H1 (cell line): ENCODE results near the gene SCGB1D4. TPM values are rescaled to one million over a fixed set of nuclear protein-coding genes. Genes with fewer than 3 reads are reported as not detected.

Source experiments
- CTCF ChIA-PET: fragments of 300-600 bp; sonication (Branson Sonifier 250); formaldehyde crosslinking; loops from one replicate; lab custom pipeline; 2021; ENCODE audit not compliant: partially characterized antibody; lab: Charles Lee
- POLR2A ChIA-PET: fragments of 300-600 bp; sonication (Branson Sonifier 250); formaldehyde crosslinking; loops from one replicate; lab custom pipeline; 2021; ENCODE audit warnings: inconsistent platforms; ENCODE audit not compliant: partially characterized antibody; lab: Charles Lee
- DNase-seq, 2 experiments: peaks; one replicate each; pipeline versions ENCODE4 v3.0.0 to v3.0.0-alpha.2; 2010 to 2022; ENCODE audit warnings: low spot score in 2 of 2, low read depth in 1 of 2, mixed read lengths in 1 of 2
- FAIRE-seq: peaks from 2 replicates; lab custom pipeline; 2011; peaks lifted over from hg19 to GRCh38; lab: Jason Lieb, UNC
- H2AFZ ChIP-seq: 2 replicates; pipeline ENCODE4 v1.8.1; 2012; ENCODE audit warnings: low read length, inconsistent platforms
- H2AK5ac ChIP-seq: 2 replicates; pipeline ENCODE4 v1.6.1; 2013; ENCODE audit warnings: low read depth, low read length
- H2BK120ac ChIP-seq: replicated peaks from 2 replicates; pipeline ENCODE3; 2013; ENCODE audit warnings: low read depth, low read length, inconsistent platforms
- H2BK12ac ChIP-seq: 2 replicates; pipeline ENCODE4 v1.6.1; 2013; ENCODE audit warnings: low read depth, low read length
- H2BK15ac ChIP-seq: 2 replicates; pipeline ENCODE4 v1.6.1; 2013; ENCODE audit warnings: low read length
- H2BK20ac ChIP-seq: 2 replicates; pipeline ENCODE4 v1.6.1; 2013; ENCODE audit warnings: low read length
- H2BK5ac ChIP-seq: 2 replicates; pipeline ENCODE4 v1.6.1; 2013; ENCODE audit warnings: low read depth, low read length
- H3K14ac ChIP-seq: 2 replicates; pipeline ENCODE4 v1.6.1; 2013; ENCODE audit warnings: inconsistent platforms; ENCODE audit not compliant: insufficient read length
- H3K18ac ChIP-seq: 2 replicates; pipeline ENCODE4 v1.6.1; 2013; ENCODE audit warnings: low read length; ENCODE audit errors: extremely low read depth
- H3K23ac ChIP-seq: 2 replicates; pipeline ENCODE4 v1.6.1; 2013; ENCODE audit warnings: inconsistent platforms; ENCODE audit not compliant: insufficient read length
- H3K23me2 ChIP-seq: 2 replicates; pipeline ENCODE4 v1.6.1; 2013; ENCODE audit warnings: low read depth, low read length
- H3K27ac ChIP-seq: 2 replicates; pipeline ENCODE4 v1.6.1; 2011; ENCODE audit warnings: low read depth, low read length, inconsistent platforms
- H3K27me3 ChIP-seq, 4 experiments: replicated peaks in 1 of 4; 1 replicate in 1 of 4; 2 replicates in 3 of 4; pipeline versions ENCODE4 v1.6.1 to v1.8.1; 2011 to 2013; ENCODE audit warnings: low read length in 3 of 4, mild to moderate bottlenecking in 3 of 4, inconsistent platforms in 2 of 4, mixed read lengths in 2 of 4, moderate library complexity in 1 of 4; ENCODE audit not compliant: control insufficient read depth in 3 of 4, insufficient read depth in 3 of 4; ENCODE audit errors: extremely low read depth in 1 of 4
- H3K36me3 ChIP-seq, 4 experiments: 2 replicates each; pipeline versions ENCODE4 v1.6.1 to v1.8.1; 2011 to 2013; ENCODE audit warnings: mild to moderate bottlenecking in 4 of 4, low read length in 3 of 4, moderate library complexity in 2 of 4, control low read depth in 1 of 4, inconsistent platforms in 1 of 4; ENCODE audit not compliant: insufficient read depth in 4 of 4, control insufficient read depth in 2 of 4
- H3K4ac ChIP-seq: replicated peaks from 2 replicates; pipeline ENCODE3; 2013; ENCODE audit warnings: low read length, low read depth, mixed read lengths, inconsistent platforms; ENCODE audit not compliant: insufficient read length
- H3K4me1 ChIP-seq, 4 experiments: replicated peaks in 1 of 4; 1 replicate in 1 of 4; 2 replicates in 3 of 4; pipeline versions ENCODE4 v1.6.1 to v1.8.1; 2011 to 2013; ENCODE audit warnings: low read length in 3 of 4, inconsistent platforms in 2 of 4, mixed read lengths in 1 of 4; ENCODE audit not compliant: insufficient read depth in 4 of 4, control insufficient read depth in 3 of 4
- H3K4me2 ChIP-seq, 2 experiments: 2 replicates each; pipeline versions ENCODE4 v1.6.1 to v1.8.1; 2011 to 2013; ENCODE audit warnings: low read depth in 2 of 2, low read length in 2 of 2, control low read depth in 1 of 2, inconsistent platforms in 1 of 2, mild to moderate bottlenecking in 1 of 2; ENCODE audit not compliant: insufficient read depth in 1 of 2
- H3K4me3 ChIP-seq, 4 experiments: fragments of 200-600, 300-600 bp in 1 of 4; sonication (generic), shearing (Covaris generic), sonication (Bioruptor Twin) in 1 of 4; 2 replicates each; pipeline versions ENCODE4 v1.5.1 to v1.8.1; 2011 to 2016; ENCODE audit warnings: low read length in 4 of 4, low read depth in 3 of 4, control low read depth in 2 of 4, inconsistent platforms in 2 of 4, mild to moderate bottlenecking in 2 of 4, mixed read lengths in 1 of 4, moderate library complexity in 1 of 4; ENCODE audit not compliant: insufficient read depth in 2 of 4; ENCODE audit errors: extremely low read depth in 1 of 4
- H3K56ac ChIP-seq: replicated peaks from 2 replicates; pipeline ENCODE3; 2013; ENCODE audit warnings: low read depth, mild to moderate bottlenecking, mixed read lengths, low read length, inconsistent platforms; ENCODE audit not compliant: insufficient read length
- H3K79me1 ChIP-seq: 2 replicates; pipeline ENCODE4 v1.6.1; 2013; ENCODE audit warnings: low read depth, low read length, control low read depth
- H3K79me2 ChIP-seq, 2 experiments: 2 replicates each; pipeline versions ENCODE4 v1.6.1 to v1.8.1; 2012 to 2013; ENCODE audit warnings: low read length in 2 of 2, mild to moderate bottlenecking in 2 of 2, inconsistent platforms in 1 of 2; ENCODE audit not compliant: insufficient read depth in 2 of 2, control insufficient read depth in 1 of 2
- H3K9ac ChIP-seq, 4 experiments: replicated peaks in 1 of 4; 1 replicate in 1 of 4; 2 replicates in 3 of 4; pipeline versions ENCODE4 v1.6.1 to v1.8.1; 2011 to 2013; ENCODE audit warnings: low read depth in 3 of 4, low read length in 3 of 4, control low read depth in 2 of 4, mild to moderate bottlenecking in 2 of 4, moderate library complexity in 2 of 4, inconsistent platforms in 1 of 4; ENCODE audit errors: extremely low read depth in 1 of 4
- H3K9me3 ChIP-seq, 2 experiments: 2 replicates each; pipeline versions ENCODE4 v1.6.1 to v1.8.1; 2012 to 2013; ENCODE audit warnings: mild to moderate bottlenecking in 2 of 2, moderate library complexity in 2 of 2, control low read depth in 1 of 2, inconsistent platforms in 1 of 2, low read depth in 1 of 2, low read length in 1 of 2, mixed read lengths in 1 of 2; ENCODE audit not compliant: insufficient read depth in 2 of 2
- H4K20me1 ChIP-seq, 2 experiments: replicated peaks in 1 of 2; 2 replicates each; pipeline versions ENCODE3 to v1.8.1; 2011 to 2013; ENCODE audit warnings: inconsistent platforms in 2 of 2, low read length in 2 of 2, mild to moderate bottlenecking in 1 of 2; ENCODE audit not compliant: insufficient read depth in 2 of 2, control insufficient read depth in 1 of 2
- H4K5ac ChIP-seq: 2 replicates; pipeline ENCODE4 v1.6.1; 2013; ENCODE audit warnings: low read length, low read depth, mixed read lengths, inconsistent platforms; ENCODE audit not compliant: insufficient read length
- H4K8ac ChIP-seq: 2 replicates; pipeline ENCODE4 v1.8.0; 2013; ENCODE audit warnings: mild to moderate bottlenecking, moderate library complexity, low read length, inconsistent platforms; ENCODE audit not compliant: insufficient read depth; ENCODE audit errors: extremely low read depth
- H4K91ac ChIP-seq: replicated peaks from 2 replicates; pipeline ENCODE3; 2013; ENCODE audit warnings: low read length, mixed read lengths, inconsistent platforms; ENCODE audit not compliant: insufficient read length
- CBX8 ChIP-seq: fragments of 300-800, 300-1000 bp; sonication (generic); IDR thresholded peaks from 2 replicates; pipeline ENCODE4 v1.7.1; 2016; ENCODE audit warnings: low read depth, low read length, borderline replicate concordance
- JUN ChIP-seq: IDR thresholded peaks from 2 replicates; pipeline ENCODE4 v1.6.1; 2011; ENCODE audit warnings: low read depth, mild to moderate bottlenecking, improper control_type of control experiment, low read length
- JUND ChIP-seq: IDR thresholded peaks from 2 replicates; pipeline ENCODE4 v1.6.1; 2011; ENCODE audit warnings: mild to moderate bottlenecking, improper control_type of control experiment, low read length
- PHF8 ChIP-seq: fragments of 200-600 bp; sonication (generic); conservative IDR thresholded peaks from 2 replicates; pipeline ENCODE4 v1.7.1; 2012; ENCODE audit warnings: low read depth, mild to moderate bottlenecking, inconsistent platforms, low read length, moderate library complexity
- POLR2A ChIP-seq, 2 experiments: IDR thresholded peaks; 1 replicate in 1 of 2; 2 replicates in 1 of 2; pipeline ENCODE4 v1.6.1; 2011; ENCODE audit warnings: low read depth in 2 of 2, low read length in 2 of 2, mild to moderate bottlenecking in 2 of 2; ENCODE audit errors: control extremely low read depth in 1 of 2
- RFX5 ChIP-seq: IDR thresholded peaks from 2 replicates; pipeline ENCODE4 v1.6.1; 2011; ENCODE audit warnings: low read depth, low read length, improper control_type of control experiment, borderline replicate concordance
- SAP30 ChIP-seq: fragments of 300-600 bp; sonication (generic); IDR thresholded peaks from 2 replicates; pipeline ENCODE4 v1.7.1; 2012; ENCODE audit warnings: low read length, moderate library complexity, mild to moderate bottlenecking, inconsistent platforms; ENCODE audit not compliant: insufficient read depth, insufficient replicate concordance
- SP2 ChIP-seq: IDR thresholded peaks from 2 replicates; pipeline ENCODE4 v1.6.1; 2012; ENCODE audit warnings: mild to moderate bottlenecking, low read length, inconsistent platforms
- TEAD4 ChIP-seq: IDR thresholded peaks from 2 replicates; pipeline ENCODE4 v1.6.1; 2012; ENCODE audit warnings: low read depth, low read length, inconsistent platforms, mixed read lengths
- WGBS, 2 experiments: shearing (Covaris generic) in 1 of 2; methylation state at CpG; one replicate each; pipeline versions ENCODE4 v1.1.6 to v1.1.7; 2013 to 2015; ENCODE audit warnings: low lambda C conversion rate in 2 of 2, mixed read lengths in 2 of 2, inconsistent platforms in 1 of 2, low coverage in 1 of 2, missing lambda C conversion rate in 1 of 2; ENCODE audit not compliant: insufficient replicate concordance in 2 of 2, insufficient coverage in 1 of 2, insufficient read length in 1 of 2; ENCODE audit errors: extremely low coverage in 1 of 2, missing lambda C conversion rate in 1 of 2; 5-methylcytosine and 5-hydroxymethylcytosine counted together
- polyA plus RNA-seq, 7 experiments: library from polyadenylated mRNA; depleted of rRNA in 3 of 7; stranded (reverse) in 5 of 7; unstranded in 2 of 7; fragments of >200 nt in 5 of 7; fragments of 200-250 nt in 2 of 7; gene quantifications; 1 replicate in 5 of 7; 2 replicates in 1 of 7; 4 replicates in 1 of 7; pipeline versions ENCODE4 v1.2.1 to v1.2.3, GENCODE V29; 2011 to 2013; ENCODE audit warnings: missing spikeins in 2 of 7, mixed read lengths in 2 of 7
- total RNA-seq: library from RNA; stranded (reverse); fragmentation: NEBNext Ultra II Directional; extraction: Animal tissue kit (Norgen Biotek cat#: 25700); gene quantifications from 2 replicates; pipeline ENCODE4 v1.2.1, GENCODE V29; 2021
- TF ChIP-seq, protein P1 (sequence below): IDR thresholded peaks from 2 replicates; pipeline ENCODE4 v1.6.1; 2012; ENCODE audit warnings: inconsistent platforms
- TF ChIP-seq, protein P2 (sequence below): IDR thresholded peaks from 2 replicates; pipeline ENCODE4 v1.6.1; 2012; ENCODE audit warnings: low read length, inconsistent platforms
- TF ChIP-seq, protein P3 (sequence below): IDR thresholded peaks from 2 replicates; pipeline ENCODE4 v1.6.1; 2012; ENCODE audit warnings: inconsistent platforms

Gene SCGB1D4
- total and polyA plus RNA-seq, 2 of the 8 experiments (the other 6 are each of a cell fraction or from before 2014, with no cell fraction given), result not detected

DNA sequence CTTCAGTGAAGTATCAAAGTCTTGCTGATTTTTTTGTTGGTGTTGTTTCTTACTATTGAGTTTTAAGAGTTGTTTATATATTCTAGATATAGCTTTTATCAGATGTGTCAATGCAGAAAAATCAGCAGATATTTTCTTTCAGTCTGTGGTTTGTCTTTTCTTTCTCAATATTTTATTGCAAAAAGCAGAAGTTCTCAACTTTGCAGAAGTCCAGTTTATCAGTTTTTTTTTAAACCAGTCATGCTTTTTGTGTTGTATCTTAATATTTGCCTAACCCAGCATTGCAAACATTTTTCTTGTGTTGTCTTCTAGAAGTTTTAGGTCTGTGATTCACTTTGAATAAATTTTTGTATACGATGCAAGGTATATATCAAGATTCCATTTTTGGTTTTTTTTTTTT, 45.3 kb upstream of the SCGB1D4 start:
- no peak overlapping the region for H2AFZ ChIP-seq
- no peaks in the 10 kb centered on the region for H4K20me1 ChIP-seq
- no peak overlapping the region for H3K18ac ChIP-seq
- no peak overlapping the region for H4K5ac ChIP-seq
- no peak overlapping the region for H3K56ac ChIP-seq
- H4K91ac ChIP-seq, result no peak overlapping the region
- no peak overlapping the region for H2BK15ac ChIP-seq
- no peak overlapping the region for H3K9ac ChIP-seq
- no peaks in the 10 kb centered on the region for H3K23me2 ChIP-seq
- no peak overlapping the region for H2BK12ac ChIP-seq
- H3K79me1 ChIP-seq, result no peaks in the 10 kb centered on the region
- ChIA-PET POLR2A (interaction anchor here (0.6 kb wide), 1 partner anchor 255 kb away, joined by 3 read pairs; no protein-coding TSS in a partner anchor), CTCF (interaction anchor here (0.8 to 3.4 kb wide), 6 partner anchors 21 to 364 kb away, joined by 3 to 11 read pairs (median 4); partner anchors contain the start of gene UQCC3)
- no peak overlapping the region for H2BK5ac ChIP-seq
- no peak overlapping the region for H2BK20ac ChIP-seq
- no peak overlapping the region for H3K27ac ChIP-seq
- no peak overlapping the region for H2BK120ac ChIP-seq
- H3K9me3 ChIP-seq, result no peaks in the 10 kb centered on the region
- H3K4ac ChIP-seq, result no peak overlapping the region
- no peak for DNase-seq
- H3K23ac ChIP-seq, result no peak overlapping the region
- no peak overlapping the region for H3K14ac ChIP-seq
- no peaks in the 10 kb centered on the region; a peak in 1 of 4 replicates for H3K79me2 ChIP-seq
- no peak overlapping the region for H4K8ac ChIP-seq
- WGBS, 2 experiments, result 87% methylated on average over 1 of the region's 1 CpG; no CpG with 5 or more reads in 1 of the 2 experiments
- no peak overlapping the region for H3K4me3 ChIP-seq
- H3K4me2 ChIP-seq, result no peak overlapping the region
- H2AK5ac ChIP-seq, result no peak overlapping the region
- no peak for FAIRE-seq
- H3K36me3 ChIP-seq, result no peaks in the 10 kb centered on the region; a peak in 2 of 8 replicates
- H3K4me1 ChIP-seq, result peaks cover 0 to 4% (median 0%) of the 10 kb centered on the region in 4 experiments; a peak in 1 of 7 replicates
- no peaks in the 10 kb centered on the region for H3K27me3 ChIP-seq
- TF ChIP-seq POLR2A (IDR thresholded peaks at IDR 0.05; ENCODE audit: control extremely low read depth in 1 of 2, low read depth in 2 of 2, low read length in 2 of 2), result no peak
- TF ChIP-seq SAP30, result no peak
- TF ChIP-seq CBX8, result no peak
- no peak for TF ChIP-seq PHF8
- TF ChIP-seq SP2, result no peak
- no peak for TF ChIP-seq TEAD4
- TF ChIP-seq, protein P1, sequence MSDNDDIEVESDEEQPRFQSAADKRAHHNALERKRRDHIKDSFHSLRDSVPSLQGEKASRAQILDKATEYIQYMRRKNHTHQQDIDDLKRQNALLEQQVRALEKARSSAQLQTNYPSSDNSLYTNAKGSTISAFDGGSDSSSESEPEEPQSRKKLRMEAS, result no peak
- no peak for TF ChIP-seq JUND
- TF ChIP-seq, protein P2, sequence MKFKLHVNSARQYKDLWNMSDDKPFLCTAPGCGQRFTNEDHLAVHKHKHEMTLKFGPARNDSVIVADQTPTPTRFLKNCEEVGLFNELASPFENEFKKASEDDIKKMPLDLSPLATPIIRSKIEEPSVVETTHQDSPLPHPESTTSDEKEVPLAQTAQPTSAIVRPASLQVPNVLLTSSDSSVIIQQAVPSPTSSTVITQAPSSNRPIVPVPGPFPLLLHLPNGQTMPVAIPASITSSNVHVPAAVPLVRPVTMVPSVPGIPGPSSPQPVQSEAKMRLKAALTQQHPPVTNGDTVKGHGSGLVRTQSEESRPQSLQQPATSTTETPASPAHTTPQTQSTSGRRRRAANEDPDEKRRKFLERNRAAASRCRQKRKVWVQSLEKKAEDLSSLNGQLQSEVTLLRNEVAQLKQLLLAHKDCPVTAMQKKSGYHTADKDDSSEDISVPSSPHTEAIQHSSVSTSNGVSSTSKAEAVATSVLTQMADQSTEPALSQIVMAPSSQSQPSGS, result no peak
- no peak for TF ChIP-seq RFX5
- TF ChIP-seq JUN, result no peak
- TF ChIP-seq, protein P3, sequence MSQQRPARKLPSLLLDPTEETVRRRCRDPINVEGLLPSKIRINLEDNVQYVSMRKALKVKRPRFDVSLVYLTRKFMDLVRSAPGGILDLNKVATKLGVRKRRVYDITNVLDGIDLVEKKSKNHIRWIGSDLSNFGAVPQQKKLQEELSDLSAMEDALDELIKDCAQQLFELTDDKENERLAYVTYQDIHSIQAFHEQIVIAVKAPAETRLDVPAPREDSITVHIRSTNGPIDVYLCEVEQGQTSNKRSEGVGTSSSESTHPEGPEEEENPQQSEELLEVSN, result no peak
